Embryonic facial prominence (tissue), 1 donor: ENCODE measurements around the gene CRAMP1.
A peak's percentile ranks its signal among the peaks of the same experiment; 100 is the strongest.
"Not testable (repeated sequence)": the region's sequence is repeated elsewhere in the genome, so short reads cannot be mapped to it uniquely, and the experiment has no call there.

Source experiments
- DNase-seq: peaks from one replicate; pipeline ENCODE4 v3.0.0-alpha.2; 2016; ENCODE audit errors: extremely low spot score

The CRAMP1 gene

DNA sequence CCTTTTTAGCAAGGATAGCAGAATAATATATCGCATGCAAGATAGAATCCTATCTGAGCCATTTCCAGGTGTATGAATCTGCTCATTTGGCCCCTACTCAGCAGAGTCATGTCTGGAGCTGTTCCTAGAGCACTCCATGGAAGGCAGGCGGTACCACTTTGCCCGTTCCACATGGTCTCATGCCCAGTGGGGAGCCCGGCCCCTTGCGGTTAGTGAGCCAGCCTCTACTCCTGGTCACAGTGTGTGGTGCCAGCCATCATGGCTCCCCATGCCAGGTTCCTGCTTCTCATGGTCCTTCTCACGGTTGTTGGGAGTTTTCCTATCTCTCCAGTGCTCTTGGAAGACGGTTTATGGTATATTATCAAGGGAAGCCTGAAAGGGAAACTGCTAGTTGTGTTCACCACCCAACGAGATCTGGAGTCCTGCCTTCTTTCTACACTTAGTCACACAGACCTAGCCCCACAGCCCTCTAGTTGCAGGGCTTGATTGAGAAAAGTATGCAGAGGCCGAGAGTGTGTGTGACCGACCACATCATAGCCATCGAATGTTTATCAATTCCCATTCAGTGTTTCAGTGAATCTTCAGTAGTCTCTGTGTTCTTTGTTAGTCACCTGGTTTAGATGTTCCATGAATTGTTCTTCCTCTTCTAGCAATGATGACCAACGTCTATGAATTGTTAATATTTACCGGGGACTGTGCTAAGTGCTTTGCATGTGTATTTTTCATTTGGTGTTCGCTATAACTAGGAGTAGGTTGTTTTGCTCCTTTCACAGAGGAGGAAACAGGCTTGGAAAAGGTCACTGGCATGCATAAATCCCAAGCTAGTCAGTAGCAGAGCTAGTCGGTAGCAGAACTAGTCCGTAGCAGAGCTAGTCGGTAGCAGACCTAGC, 75.5 kb downstream of the CRAMP1 start:
- DNase-seq, result no peak

DNA sequence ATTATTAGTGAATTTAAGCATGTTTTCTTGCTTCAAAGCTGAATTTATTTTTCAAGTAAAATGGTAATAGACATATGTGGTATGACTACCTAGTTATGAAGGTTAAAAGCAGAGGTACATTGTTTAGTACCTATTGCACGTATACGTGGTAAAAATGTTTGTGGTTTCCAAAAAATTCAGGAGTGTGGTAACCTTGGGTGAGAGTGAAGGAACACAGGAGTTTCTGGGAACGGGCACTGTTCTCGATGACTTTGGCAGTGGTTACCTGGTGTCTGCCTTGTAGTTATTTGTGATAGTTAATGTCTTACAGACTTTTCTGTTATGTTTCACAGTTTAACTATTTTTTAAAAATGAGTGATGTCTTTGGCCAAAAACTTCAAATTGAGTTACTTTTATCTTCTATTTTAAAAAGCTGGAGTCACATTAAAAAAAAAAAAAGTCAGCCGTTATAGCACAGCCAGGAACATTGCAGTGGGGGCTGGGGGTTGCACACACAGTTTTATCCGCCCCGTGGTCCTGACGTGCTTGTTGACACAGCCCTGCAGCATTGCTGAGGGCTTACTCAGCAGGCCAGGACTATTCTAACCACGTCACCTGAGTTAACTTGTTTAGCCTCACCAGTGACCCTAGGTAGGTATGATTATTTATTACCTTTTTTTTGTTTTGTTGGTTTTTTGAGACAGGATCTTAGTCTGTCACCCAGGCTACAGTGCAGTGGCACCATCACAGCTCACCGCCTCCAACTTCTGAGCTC, 76.8 kb downstream of the CRAMP1 start:
- no peak for DNase-seq

DNA sequence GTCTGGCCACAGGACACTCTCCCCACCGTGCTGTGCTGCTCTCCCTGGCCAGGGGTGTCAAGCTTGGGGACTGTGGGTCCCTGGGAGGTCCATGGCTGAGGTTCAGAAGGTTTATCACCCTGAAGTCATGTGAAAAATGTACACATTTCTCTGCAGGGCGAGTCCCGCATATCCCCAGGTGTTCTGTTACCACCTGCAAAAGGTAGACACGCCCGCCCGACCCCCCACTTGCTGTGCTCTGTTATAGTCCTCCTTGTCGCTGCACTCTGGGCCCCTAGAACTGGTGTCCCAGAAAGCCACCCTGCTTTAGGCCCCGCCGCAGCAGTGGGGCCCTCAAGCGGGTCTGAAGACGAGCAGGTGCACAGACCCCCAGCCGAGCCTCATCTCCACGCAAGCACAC, 77.7 kb downstream of the CRAMP1 start:
- DNase-seq, result no peak

DNA sequence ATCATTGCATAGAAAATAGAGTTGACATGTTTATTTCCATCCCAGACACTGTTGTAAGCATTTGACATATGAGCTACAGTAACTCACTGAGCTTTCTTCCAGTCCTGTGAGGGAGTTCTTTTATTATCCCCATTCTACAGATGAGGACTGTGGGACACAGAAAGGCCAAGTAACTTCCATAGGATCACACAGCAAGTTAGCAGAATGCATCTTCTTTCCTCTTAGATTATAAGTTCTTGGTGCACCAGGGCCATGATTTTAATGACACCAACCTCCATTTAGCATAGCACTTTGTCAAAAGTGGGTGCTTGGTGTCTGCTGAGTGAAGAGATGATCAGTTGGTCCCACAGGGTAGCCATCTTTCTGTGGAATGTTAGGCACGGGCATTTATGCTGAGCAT, 78.7 kb downstream of the CRAMP1 start:
- no peak for DNase-seq

DNA sequence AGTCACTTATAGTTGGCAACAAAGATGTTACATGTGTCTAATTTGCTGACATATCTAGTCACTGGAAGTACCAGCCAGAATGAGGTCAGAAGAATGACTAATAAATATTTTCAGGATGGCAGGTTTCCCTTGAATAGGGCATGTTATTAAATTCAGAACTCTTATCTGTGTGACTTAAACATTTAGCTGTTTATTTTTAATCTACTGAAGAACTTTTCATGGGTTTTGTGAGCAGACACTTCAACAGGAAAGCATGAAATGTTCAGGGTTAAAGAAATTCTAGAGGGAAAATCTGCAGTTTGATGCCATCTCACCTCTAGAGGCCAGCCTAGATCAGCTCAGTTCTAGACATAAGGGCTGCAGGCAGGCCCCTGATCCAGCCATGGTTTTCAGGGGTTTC, 79.1 kb downstream of the CRAMP1 start:
- no peak for DNase-seq

DNA sequence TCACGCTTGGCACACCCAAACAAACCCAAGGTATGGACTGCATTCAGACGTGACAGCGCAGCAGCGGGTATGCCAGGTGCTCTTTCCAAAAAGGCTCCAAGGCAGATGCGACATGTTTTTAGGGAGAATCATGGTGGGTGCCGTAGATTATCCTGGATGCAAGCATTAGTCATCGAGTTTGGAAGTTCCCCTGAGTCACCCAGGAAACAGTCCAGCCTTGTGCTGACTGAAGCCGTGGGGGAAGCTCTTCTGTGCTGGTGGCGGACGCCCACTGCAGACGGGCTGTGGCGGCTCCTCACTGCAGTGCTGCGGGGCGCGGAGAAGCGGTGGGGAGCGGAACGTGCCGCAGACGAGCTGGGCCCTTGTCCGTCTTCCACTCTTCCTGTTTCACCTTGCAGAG, 79.8 kb downstream of the CRAMP1 start:
- DNase-seq, result no peak

DNA sequence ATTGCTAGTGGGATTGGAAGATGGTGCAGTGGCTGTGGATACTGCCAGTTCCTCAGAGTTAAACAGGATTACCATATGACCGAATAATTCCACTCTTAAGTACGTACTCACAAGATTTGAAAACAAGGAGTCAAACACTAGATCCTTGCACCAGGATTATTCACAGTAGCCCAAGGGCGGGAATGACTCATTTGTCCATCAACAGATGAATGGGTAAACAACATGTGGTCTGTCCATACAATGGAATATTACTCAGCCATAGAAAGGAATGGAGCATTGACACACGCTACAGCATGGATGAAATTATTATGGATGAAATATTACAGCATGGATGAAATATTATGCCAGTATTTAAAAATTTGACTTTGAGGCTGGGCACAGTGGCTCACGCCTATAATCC, 84.7 kb downstream of the CRAMP1 start:
- no peak for DNase-seq

DNA sequence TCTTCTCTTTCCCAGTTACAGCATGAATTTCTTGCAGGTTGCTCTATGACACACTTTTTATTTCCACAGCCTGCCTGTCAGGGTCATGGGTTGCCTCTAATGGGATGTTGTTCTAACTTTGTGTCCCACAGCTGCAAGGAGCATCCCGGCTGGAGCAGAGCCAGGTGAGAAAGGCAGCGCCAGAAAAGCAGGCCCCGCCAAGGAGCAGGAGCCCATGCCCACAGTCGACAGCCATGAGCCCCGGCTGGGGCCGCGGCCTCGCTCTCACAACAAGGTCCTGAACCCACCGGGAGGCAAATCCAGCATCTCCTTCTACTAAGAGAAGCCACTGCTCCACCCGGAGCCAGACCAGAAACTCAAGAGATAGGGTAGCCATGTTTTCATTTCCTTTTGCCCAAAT, 86.5 kb downstream of the CRAMP1 start:
- no peak for DNase-seq

DNA sequence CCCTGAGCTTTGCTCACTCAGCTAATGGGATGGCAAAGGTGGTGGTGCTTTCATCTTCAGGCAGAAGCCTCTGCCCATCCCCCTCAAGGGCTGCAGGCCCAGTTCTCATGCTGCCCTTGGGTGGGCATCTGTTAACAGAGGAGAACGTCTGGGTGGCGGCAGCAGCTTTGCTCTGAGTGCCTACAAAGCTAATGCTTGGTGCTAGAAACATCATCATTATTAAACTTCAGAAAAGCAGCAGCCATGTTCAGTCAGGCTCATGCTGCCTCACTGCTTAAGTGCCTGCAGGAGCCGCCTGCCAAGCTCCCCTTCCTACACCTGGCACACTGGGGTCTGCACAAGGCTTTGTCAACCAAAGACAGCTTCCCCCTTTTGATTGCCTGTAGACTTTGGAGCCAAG, 88.1 kb downstream of the CRAMP1 start:
- no peak for DNase-seq

DNA sequence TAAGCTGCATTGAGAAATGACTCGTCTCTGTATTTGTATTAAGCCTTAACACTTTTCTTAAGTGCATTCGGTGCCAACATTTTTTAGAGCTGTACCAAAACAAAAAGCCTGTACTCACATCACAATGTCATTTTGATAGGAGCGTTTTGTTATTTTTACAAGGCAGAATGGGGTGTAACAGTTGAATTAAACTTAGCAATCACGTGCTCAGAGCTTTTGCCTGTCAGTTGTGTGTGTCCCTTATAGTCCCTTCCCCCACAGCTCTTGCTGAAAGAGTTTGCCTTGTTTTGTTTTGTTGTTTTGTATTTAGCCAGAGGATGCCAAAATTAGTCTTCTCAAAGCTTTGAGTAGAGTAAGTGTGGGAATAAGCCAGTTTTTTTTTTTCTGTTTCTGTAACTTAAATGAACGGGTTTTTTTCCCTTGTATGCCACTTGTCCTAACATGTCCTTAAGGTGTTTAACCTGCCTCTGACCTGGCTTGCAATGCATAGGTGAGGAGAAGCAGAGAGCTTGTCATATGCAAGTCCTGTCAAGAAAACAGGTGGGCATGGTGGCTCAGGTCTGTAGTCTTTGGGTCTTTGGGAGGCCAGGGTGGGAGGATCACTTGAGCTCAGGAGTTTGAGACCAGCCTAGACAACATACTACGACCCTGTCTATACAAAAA, 89.2 kb downstream of the CRAMP1 start:
- no peak for DNase-seq

DNA sequence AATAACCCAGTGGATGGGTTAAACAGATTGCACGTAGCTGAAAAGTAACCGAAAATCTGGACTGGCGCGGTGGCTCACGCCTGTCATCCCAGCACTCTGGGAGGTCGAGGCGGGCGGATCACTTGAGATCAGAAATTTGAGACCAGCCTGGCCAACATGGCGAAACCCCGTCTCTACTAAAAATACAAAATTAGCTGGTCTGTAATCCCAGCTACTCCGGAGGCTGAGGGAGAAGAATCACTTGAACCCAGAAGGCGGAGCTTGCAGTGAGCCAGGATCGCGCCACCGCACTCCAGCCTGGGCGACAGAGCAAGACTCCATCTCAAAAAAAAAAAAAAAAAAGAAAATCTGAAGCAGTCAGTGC, 93.1 kb downstream of the CRAMP1 start:
- not testable (repeated sequence) for DNase-seq

DNA sequence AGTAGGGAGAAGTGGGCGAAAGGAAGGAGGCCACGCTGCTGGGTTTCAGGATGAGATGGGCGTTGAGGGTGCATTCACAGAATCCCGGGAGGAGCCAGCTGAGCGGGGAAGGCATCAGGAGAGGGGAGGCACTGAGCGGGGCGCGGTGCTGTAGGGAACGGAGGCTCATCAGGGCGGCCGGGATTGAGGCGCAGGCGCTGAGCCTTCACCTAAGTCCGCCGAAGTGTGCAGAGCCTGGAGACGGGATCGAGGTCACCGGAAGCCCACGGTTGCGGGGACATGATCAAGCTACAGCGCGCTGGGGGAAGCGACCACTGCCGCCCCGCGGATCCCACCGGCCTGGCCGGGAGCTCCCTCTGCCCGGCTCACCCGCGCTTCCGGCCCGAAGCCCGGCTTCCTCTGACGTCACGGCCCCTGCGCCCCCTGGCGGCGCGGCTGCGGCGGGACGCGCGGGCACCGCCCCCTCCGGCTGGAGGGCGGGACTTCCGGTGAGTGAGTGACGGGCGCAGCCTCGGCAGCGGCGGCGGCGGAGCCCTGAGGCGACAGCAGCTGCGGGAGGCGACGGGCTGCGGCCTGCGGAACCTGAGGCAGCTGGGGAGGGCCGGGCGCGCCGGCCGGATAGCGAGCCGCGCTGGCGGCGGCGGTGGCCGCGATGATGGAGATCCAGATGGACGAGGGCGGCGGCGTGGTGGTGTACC, 93.7 kb downstream of the CRAMP1 start, which contains the start of gene MAPK8IP3:
Gene MAPK8IP3 (plus strand): TSS at position 508 of the 698 bp plus-strand sequence. CDS start 145 bp downstream, at position 653.
- DNase-seq, result peak; percentile 70

DNA sequence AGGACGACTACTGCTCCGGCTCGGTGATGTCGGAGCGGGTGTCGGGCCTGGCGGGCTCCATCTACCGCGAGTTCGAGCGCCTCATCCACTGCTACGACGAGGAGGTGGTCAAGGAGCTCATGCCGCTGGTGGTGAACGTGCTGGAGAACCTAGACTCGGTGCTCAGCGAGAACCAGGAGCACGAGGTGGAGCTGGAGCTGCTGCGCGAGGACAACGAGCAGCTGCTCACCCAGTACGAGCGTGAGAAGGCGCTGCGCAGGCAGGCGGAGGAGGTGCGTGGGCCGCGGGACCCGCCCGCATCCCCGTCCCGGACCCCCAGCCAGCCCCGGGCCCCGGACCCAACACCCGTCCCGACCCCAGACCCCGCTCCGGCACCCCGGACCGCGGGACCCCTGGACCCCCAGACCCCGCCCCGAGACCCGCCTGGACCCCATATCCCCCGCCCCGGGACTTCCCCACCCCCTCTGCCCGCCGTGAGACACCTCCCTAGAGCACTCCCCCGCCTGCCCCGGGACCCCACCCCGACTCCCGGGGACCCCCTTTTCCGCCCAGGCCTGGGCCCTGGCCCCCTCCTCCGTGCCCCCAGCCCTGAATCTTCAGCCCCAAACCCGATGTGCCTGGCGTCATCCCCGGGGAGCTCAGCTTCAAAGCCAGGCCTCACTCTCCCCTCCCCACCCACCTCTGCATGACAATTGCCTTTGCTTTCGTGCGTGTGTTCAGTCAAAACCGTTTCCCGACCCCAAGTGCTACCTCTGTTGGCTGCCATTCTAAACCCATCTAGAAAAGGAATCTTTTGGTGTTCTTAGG, 94.4 kb downstream of the CRAMP1 start:
- no peak for DNase-seq

DNA sequence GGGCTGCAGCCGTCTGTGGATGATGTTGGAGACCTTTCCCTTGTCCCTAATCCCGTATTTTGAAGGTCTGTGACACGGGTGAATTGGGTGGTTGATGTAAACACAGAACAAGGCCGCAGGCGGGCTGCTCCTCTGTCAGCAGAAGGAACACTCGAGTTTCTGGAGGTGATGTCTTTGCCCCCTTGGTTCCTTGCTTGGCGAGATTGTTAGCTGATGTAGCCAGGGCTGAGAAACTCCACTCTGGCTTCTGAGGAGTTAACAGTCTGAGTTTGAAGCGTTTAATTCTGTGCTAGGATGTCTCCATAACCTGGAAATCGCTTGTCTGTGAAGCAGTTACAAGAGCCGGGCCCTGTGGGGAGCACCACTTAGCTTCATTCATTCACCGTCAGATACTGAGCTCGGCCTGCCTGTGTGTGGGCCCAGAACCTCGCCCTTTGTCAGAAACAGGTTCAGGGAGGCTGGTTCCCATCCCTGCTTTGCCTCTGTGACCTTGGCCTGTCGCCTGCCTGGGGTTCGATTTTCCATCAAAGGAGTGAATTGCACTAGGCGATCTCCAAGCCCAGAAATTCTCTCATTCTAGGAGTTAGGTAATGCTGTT, 95.1 kb downstream of the CRAMP1 start:
- DNase-seq, result no peak

DNA sequence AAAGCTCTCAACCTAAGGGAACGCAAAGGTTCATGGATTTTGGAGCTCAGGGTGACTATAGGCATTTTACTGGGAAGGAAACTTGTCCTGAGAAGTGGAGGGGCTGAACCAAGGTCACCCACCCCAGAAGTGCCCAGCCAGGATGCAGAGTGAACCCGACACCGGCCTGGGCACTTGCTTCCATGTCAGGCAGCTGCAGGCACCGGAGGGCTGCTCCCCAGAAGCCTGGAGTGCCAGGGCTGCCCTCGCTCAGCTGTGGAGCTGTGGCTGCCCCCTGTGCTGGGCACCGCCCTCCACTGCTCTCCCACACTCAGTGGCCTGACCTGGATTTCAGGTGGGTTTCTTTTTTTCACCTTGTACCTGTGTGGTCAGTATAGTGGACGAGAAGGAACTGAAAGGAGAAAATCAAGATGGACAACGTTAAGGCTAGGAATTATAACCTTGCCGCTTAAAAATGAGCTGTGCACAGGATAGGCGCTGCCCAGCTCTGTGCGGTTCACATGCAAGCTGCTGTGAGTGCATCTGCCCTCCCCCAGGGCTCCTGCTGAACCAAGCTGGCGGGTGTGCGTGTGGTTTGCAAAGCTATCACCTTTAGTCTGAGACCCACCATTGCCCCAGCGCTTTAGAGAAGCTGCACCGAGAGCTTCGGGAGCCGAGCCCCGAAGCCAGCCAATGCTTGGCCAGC, 96.1 kb downstream of the CRAMP1 start:
- DNase-seq, result no peak

DNA sequence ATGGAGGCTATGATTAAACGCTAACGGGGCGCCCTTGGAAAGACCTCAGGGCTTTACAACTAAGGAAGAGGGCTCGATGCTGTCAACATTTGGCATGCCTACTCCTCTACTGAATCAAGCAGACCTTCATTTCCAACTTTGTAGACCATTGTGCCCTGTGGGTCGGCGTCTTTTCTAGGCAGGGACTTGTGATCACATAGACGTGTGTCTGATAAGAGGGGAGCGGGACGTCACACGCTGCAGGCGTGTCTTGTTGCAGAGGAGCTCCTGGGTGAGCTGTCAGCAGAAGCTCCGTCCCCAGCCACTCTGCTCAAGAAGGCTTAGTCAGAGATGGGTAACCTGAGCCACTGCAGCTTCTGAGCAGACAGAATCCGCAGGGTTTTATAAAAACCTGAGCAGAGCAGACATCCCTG, 96.6 kb downstream of the CRAMP1 start:
- no peak for DNase-seq

DNA sequence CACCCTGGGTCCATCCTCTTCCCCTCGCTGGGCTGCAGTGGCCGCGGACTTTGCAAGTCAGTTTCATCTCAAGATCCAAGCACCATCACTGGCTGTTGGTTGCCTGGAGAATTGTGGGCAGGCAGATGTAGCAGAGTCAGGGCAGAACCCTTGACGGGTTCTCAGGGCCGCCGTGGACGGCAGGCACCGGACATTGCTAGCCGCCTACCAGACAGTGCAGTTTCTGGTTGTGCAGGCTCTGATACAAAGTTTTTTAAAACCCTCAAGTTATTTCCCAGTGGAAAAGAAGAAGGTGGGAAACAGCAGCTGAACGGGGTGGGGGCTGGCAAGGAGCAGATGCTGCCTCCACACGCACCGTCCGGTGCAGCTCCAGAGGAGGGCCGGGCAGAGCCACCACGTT, 97.2 kb downstream of the CRAMP1 start:
- no peak for DNase-seq

DNA sequence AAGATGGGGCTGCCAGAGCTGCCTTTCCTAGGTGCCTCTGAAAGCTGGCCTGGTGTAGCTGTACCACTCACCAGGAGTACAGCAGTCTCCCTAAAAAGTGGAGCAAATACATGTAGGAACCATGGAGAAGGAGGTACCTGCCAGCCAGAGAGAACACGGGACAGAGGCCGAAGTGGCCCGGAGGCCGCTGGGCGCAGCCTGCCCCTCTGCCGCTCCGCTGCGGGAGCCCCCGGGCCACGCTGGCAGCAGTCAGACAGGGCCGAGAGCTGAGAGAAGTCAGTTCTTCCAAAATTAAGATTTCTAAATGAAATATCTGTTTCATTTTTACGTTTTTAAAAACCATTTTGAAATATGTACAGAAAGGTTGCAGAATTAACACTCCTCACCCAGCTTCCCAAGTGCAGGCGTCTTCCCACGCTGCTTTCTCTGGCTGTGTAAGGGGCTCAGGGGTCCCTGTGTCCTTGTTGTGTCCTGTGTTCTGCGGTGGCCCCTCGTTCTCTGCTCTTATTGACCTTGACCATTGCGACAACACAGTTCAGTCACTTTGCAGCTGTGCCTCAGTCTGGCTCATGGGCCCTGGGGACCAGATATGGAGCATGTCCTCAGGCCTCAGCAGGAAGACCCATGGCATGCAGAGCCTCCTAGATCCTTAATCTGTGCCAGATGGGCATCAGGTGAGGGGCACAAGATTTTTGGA, 98.8 kb downstream of the CRAMP1 start:
- no peak for DNase-seq

DNA sequence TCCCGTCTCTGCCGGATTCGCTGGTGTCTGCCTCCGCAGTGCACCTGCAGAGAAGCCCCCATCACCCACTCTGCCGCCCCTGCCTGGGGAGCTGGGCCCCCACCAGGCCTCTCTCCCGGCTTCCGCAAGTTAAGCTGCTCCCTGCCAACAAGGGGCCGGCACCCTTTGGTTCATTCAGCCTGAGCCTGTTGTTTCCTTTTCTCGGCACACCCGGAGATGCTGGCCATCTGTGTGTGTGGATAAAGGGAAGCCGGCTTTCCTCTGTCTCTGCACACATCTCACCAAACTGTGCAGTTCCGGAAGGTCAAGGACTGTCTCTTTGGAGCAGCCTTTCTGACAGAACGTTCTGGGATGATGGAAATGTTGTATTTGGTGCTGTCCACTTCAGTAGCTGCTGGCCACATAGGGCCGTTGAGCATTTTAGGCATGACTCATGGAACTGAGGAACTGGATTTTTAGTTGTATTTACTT, 100.7 kb downstream of the CRAMP1 start:
- no peak for DNase-seq
